CD4-positive, alpha-beta T cell (primary cell): ENCODE measurements around the gene OR52E1. TPM values are rescaled to one million over a fixed set of nuclear protein-coding genes. Genes with fewer than 3 reads are reported as not detected.

Source experiments
- ATAC-seq: fragments of 200-7000 bp; cut with Tn5 transposase; one replicate; pipeline ENCODE4 v1.10.0; 2022; ENCODE audit warnings: mild to moderate bottlenecking; ENCODE audit not compliant: poor library complexity
- CTCF ChIA-PET: fragments of 350-600 bp; sonication (Branson Sonifier 250); formaldehyde crosslinking; loops from one replicate; lab custom pipeline; 2021; ENCODE audit warnings: antibody characterized with exemption, inconsistent platforms; lab: Charles Lee
- POLR2A ChIA-PET: fragments of 350-600 bp; sonication (Branson Sonifier 250); formaldehyde crosslinking; loops from one replicate; lab custom pipeline; 2021; ENCODE audit warnings: antibody characterized with exemption, inconsistent platforms; lab: Charles Lee
- DNase-seq, 14 experiments: peaks; one replicate each; pipeline ENCODE4 v3.0.0-alpha.2; 2013 to 2020; ENCODE audit warnings: mixed read lengths in 2 of 14
- H3K27ac ChIP-seq, 2 donors: one replicate each; pipeline versions ENCODE4 v1.5.1 to v1.7.0; 2013; ENCODE audit warnings: low read length in 2 of 2, low read depth in 1 of 2, mild to moderate bottlenecking in 1 of 2
- H3K27me3 ChIP-seq, 2 experiments: 1 replicate in 1 of 2; 2 replicates in 1 of 2; pipeline versions ENCODE4 v1.6.1 to v1.7.0; 2013; ENCODE audit warnings: low read length in 2 of 2, control low read depth in 1 of 2, mild to moderate bottlenecking in 1 of 2, moderate library complexity in 1 of 2; ENCODE audit not compliant: insufficient read depth in 2 of 2, control insufficient read depth in 1 of 2
- H3K36me3 ChIP-seq: one replicate; pipeline ENCODE4 v1.6.1; 2013; ENCODE audit warnings: low read length, control low read depth; ENCODE audit not compliant: insufficient read depth
- H3K4me1 ChIP-seq: one replicate; pipeline ENCODE4 v1.6.1; 2013; ENCODE audit warnings: low read length, control low read depth; ENCODE audit not compliant: insufficient read depth
- H3K4me3 ChIP-seq: one replicate; pipeline ENCODE4 v1.5.1; 2013; ENCODE audit warnings: mild to moderate bottlenecking, low read length, moderate library complexity
- H3K9me3 ChIP-seq, 2 experiments: 1 replicate in 1 of 2; 2 replicates in 1 of 2; pipeline versions ENCODE4 v1.6.1 to v1.7.0; 2013; ENCODE audit warnings: low read length in 2 of 2, mild to moderate bottlenecking in 2 of 2, control low read depth in 1 of 2, moderate library complexity in 1 of 2; ENCODE audit not compliant: control insufficient read depth in 1 of 2, insufficient read depth in 1 of 2
- H3K27ac Mint-ChIP-seq: one replicate; pipeline ENCODE4 v1.8.0; 2020; ENCODE audit warnings: mixed read lengths
- H3K27me3 Mint-ChIP-seq: one replicate; pipeline ENCODE4 v1.8.0; 2021; ENCODE audit warnings: mixed read lengths
- H3K36me3 Mint-ChIP-seq: one replicate; pipeline ENCODE4 v1.8.0; 2021; ENCODE audit warnings: low read depth, mixed read lengths
- H3K4me1 Mint-ChIP-seq: one replicate; pipeline ENCODE4 v1.8.0; 2021; ENCODE audit warnings: low read depth, mixed read lengths
- H3K4me3 Mint-ChIP-seq: one replicate; pipeline ENCODE4 v1.8.0; 2020; ENCODE audit warnings: mild to moderate bottlenecking, mixed read lengths
- H3K9me3 Mint-ChIP-seq: one replicate; pipeline ENCODE4 v1.8.0; 2020; ENCODE audit warnings: mixed read lengths
- CTCF ChIP-seq: fragments of 200-600 bp; IDR thresholded peaks from one replicate; pipeline ENCODE4 v1.8.0; 2022; ENCODE audit warnings: antibody characterized with exemption, mild to moderate bottlenecking
- intact Hi-C, 2 experiments: fragments of 100-400 bp; cut with DNase I in 1 of 2; cut with micrococcal nuclease in 1 of 2; formaldehyde crosslinking; loops; one replicate each; pipeline versions ENCODE4 v1.15.1 to v1.9.0; 2023 to 2025; cut with DNase I, micrococcal nuclease
- polyA plus RNA-seq, 2 donors: library from polyadenylated mRNA; unstranded; fragments of 120-200 nt; gene quantifications; one replicate each; pipeline ENCODE4 v1.2.1, GENCODE V29; 2013
- total RNA-seq, 174 experiments: library from RNA in 2 of 174; stranded (reverse) in 2 of 174; gene quantifications; one replicate each; pipeline ENCODE4 v1.2.3 and lab custom pipeline; 2021 to 2026

The OR52E1 gene
- total RNA-seq (not detected), total RNA-seq (lab: John Stamatoyannopoulos, UW) (0 reads per million in 172 experiments)
- not detected for polyA plus RNA-seq (2013, experiment 1 of 2)
- polyA plus RNA-seq (2013, experiment 2 of 2): not detected

GRCh38 chr11:5069272-5069671 is at the start of gene OR52E1:
Gene OR52E1, plus strand, starts transcription at chr11:5069572.
- CTCF ChIA-PET: no interaction called here

GRCh38 chr11:5021996-5022395 is 47.4 kb upstream of the OR52E1 start:
- Histone ChIP-seq H3K4me1 (no peaks in the 10 kb centered on the region), H3K36me3 (no peaks in the 10 kb centered on the region), H3K27ac (no peak overlapping the region), H3K9me3 (peaks cover 16 to 25% of the 10 kb centered on the region in 2 experiments), H3K4me3 (no peak overlapping the region), H3K27me3 (no peaks in the 10 kb centered on the region)
- peaks cover 10% of the 10 kb centered on the region for H3K9me3 Mint-ChIP-seq
- no peak overlapping the region for H3K4me3 Mint-ChIP-seq
- intact Hi-C loops: no loop called here
- POLR2A ChIA-PET: no interaction called here
- no peak overlapping the region for H3K27ac Mint-ChIP-seq
- no peak for TF ChIP-seq CTCF
- DNase-seq (no peak), ATAC-seq (no peak)
- H3K4me1 Mint-ChIP-seq: no peaks in the 10 kb centered on the region
- H3K36me3 Mint-ChIP-seq: no peaks in the 10 kb centered on the region
- CTCF ChIA-PET: no interaction called here
- peaks cover 5% of the 10 kb centered on the region for H3K27me3 Mint-ChIP-seq

More at GRCh38 chr11:5069272-5069671, at the start of gene OR52E1:
- Histone ChIP-seq H3K36me3 (no peaks in the 10 kb centered on the region), H3K4me3 (no peak within 1 kb of the TSS), H3K27me3 (no peaks in the 10 kb centered on the region), H3K9me3 (no peaks in the 10 kb centered on the region), H3K4me1 (no peaks in the 10 kb centered on the region), H3K27ac (no peak within 1 kb of the TSS)
- intact Hi-C loops: no loop called here
- ATAC-seq: no peak
- no peak for DNase-seq
- Mint-ChIP-seq H3K27ac (no peak within 1 kb of the TSS), H3K9me3 (no peaks in the 10 kb centered on the region), H3K27me3 (peaks cover 15% of the 10 kb centered on the region), H3K4me3 (no peak within 1 kb of the TSS), H3K4me1 (no peaks in the 10 kb centered on the region), H3K36me3 (no peaks in the 10 kb centered on the region)
- POLR2A ChIA-PET: no interaction called here
- no peak for TF ChIP-seq CTCF

GRCh38 chr11:5036669-5037068 is 32.7 kb upstream of the OR52E1 start:
- ATAC-seq (no peak), DNase-seq (no peak)
- CTCF ChIA-PET: no interaction called here
- H3K4me1 ChIP-seq: no peaks in the 10 kb centered on the region
- Mint-ChIP-seq H3K27ac (no peak overlapping the region), H3K27me3 (no peaks in the 10 kb centered on the region), H3K4me3 (no peak overlapping the region), H3K36me3 (no peaks in the 10 kb centered on the region), H3K4me1 (no peaks in the 10 kb centered on the region), H3K9me3 (no peaks in the 10 kb centered on the region)
- H3K27ac ChIP-seq: no peak overlapping the region
- H3K9me3 ChIP-seq: no peaks in the 10 kb centered on the region
- H3K27me3 ChIP-seq: no peaks in the 10 kb centered on the region
- H3K36me3 ChIP-seq: no peaks in the 10 kb centered on the region
- no peak for TF ChIP-seq CTCF
- no peak overlapping the region for H3K4me3 ChIP-seq
- intact Hi-C loops: no loop called here
- POLR2A ChIA-PET: no interaction called here
